HG03108 (cell line): ENCODE results near the gene ALX4.

Experiments
- ATAC-seq: cut with Tn5 transposase; IDR thresholded peaks from one replicate; pipeline ENCODE4 v1.9.1; 2021; ENCODE audit warnings: moderate library complexity; ENCODE audit not compliant: unreplicated experiment

ALX4 gene

DNA sequence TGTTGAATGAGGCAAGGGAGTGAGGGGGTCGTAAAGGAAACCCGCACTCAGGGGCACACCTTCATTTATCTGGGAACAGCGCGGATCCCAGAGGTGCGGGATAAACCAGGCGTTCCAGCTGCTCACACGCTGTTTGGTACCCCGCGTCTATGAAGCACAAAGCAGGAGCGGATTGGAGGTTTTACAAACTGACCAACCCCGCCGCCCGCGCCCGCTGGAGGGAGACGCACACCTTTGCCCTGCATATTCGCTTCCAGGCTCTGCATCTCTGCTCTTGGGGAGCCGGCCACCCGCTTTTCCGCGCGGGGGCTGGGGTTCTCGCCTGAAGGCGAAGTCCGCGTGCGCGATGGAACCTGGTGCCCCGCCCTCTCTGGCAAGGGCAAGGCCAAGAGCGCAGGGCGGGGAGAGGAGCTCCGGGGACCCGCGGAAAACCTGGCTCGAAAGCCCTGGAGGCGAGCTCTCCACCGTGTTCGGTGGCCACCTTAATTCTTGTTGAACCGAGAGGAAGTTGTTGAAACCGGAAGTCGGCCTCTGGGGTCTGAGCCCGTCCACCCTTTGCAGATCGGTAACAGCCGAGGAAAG, 6.8 kb upstream of the ALX4 start:
- no peak for ATAC-seq

DNA sequence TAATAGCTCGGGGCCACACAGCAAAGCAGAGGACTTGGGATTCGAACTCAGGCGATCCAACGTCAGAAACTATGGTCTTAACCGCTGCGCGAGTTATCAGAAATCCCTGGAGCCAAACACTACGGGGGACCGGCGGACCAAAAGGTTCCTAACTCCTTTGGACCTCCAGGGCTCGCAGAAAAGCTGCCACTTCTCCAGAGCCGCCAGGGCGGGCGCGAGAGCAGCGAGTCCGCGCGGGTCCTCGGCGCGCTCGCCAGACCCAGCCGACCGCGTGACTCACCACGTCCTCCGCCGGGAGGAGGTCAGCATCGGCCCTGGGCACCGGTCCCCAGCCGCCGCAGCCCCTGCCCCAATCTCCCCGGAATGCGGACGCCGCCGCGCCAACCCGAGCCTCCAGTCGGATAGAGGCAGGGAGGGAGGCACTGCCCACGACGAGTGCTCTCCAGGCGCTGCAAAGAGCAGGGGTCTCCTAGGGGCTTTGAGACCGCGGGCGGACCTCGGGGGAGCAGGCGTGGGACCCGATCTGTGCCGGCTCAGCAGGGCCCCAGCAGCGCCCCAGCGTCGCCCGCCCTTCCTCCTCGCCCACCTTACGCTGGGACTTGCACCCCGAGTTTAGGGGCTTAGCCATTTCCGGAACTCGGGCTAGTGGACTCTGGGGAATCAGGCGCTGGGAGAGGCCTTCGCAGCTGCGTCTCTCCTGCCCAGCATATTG, 6.2 kb upstream of the ALX4 start:
- no peak for ATAC-seq

- ATAC-seq, result no peak
Observed at GRCh38 chr11:44314733-44315132, 4.8 kb upstream of the ALX4 start.

- no peak for ATAC-seq
Observed at GRCh38 chr11:44313761-44314489, 4.0 kb upstream of the ALX4 start.

DNA sequence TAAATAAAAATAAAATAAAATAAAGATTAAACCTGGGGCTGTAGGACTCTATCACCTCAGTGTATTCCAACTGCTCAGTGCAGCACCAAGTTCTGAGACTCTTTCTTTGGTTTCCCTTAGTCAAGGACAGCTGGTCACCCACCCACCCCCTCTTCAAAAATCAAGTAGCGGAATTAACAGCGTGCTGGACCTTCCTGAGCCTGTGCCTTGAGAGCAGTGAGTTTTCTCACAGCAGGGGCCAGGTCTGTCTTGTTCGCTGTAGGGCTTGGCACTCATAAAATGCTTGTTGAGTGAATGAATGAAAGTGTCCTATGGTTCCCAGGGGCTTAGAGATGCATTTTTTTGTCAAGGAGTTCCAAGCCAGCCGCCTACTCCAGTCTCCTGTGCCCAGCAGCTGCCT, 2.9 kb upstream of the ALX4 start:
- no peak for ATAC-seq

DNA sequence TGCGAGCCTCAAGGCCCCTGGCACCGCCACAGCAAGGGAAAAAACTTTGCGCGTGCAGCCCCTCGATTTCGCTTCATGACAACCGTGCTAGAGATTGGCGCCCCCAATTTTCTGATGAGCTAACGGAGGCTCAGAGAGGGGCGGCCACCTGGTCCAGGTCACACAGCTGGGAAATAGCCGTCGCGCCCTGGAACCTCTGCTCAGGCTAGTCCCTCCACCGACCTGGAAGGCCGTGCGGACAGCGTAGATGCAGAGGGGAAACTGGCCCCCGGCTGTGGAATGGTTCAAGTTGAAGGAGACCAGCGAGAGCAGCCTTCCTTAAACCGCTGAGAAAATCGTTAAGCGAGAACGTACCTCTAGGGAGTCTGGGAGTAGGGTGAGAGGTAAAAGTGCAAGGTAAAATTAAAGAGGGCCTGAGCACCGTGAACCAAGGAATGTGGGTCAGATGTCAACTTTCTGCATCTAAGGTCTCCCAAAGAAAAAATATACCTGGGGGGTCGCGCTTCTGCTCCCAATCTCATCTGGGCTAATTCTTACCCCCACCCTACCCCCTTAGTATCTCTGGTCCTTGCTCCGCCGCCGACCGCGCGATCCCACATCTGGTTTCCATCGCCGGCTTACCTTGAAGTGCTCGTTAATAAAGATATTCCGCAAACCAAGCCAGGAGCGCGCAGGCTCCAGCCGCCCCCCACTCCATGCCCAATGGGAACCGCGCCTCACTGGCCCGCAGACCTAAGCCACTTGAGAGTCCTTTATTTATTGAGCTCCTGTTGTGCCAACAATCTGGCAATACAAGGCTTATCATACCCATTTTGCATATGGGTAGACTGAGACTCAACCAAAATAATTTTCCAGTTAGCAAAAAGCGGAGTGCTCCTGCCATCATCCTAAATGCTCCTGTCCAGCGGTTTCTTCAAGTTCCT, 1.7 kb upstream of the ALX4 start:
- ATAC-seq, result no peak

DNA sequence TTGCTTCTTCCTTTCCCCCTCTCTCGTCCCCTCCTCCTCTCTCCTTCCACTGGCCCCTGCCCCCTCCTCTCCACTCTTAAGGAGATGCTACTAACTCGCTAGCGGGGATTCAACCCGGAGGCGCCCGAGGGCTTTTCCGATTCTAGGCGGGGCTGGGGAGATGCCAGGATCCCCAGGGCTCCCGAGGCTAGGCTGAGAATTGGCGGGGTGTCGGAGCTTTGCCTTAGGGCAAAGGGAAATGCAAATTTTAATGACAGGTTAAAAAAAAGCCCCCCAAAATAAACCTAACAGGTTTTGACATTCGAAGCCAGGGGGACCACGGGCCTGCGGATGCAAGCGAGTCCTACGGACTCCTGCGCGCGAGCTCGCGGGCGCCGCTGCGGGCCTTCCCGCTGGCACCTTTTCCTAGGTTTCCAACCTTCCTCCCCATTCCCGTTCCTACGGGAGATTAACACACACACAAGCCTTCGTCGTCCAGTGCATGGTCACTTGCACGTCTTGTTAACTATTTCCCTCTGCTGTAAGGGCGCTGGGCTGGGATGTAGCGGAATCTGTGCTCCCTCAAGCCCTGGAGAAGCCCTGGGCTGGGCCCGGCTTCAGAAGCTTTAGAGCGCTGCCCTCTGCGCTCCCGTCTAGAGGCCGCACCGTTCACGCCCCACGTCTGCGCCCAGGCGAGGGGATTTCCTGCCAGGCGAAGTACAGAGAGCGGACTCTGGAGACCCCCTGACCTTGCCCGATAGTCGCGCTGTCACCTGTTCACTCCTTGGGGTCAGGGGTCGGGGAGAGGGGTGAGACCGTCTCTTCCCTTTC, 729 bp upstream of the ALX4 start:
- no peak for ATAC-seq

GRCh38 chr11:44310206-44310462, 195 bp upstream of the ALX4 start:
- no peak for ATAC-seq

DNA sequence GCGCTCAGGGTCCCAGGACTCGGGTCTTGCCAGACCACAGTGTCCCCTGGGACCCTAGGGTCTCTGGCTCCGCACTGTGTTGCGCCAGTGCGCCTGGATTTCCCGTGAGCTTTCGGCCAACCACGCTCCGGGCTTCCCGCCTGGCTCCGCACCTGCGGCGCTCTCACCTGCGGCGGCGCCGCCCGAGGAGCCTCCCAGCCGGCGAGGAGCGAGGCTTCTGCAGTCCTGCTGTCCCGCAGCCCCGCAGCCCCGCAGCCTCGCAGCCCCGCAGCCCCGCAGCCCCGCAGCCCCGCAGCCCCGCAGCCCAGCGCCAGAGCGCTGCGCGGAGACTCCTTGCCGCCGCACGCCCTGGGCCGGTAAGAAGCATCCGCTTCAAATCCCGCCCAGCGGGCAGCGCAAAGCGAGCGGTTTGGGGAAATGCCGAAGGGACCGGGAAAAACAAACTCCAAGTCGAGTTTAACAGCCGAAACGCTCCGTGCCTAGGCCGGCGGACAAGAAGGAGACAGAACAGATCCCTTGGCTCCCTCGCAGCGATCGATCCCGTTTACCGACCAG, 939 bp downstream of the ALX4 start:
- ATAC-seq, result no peak

DNA sequence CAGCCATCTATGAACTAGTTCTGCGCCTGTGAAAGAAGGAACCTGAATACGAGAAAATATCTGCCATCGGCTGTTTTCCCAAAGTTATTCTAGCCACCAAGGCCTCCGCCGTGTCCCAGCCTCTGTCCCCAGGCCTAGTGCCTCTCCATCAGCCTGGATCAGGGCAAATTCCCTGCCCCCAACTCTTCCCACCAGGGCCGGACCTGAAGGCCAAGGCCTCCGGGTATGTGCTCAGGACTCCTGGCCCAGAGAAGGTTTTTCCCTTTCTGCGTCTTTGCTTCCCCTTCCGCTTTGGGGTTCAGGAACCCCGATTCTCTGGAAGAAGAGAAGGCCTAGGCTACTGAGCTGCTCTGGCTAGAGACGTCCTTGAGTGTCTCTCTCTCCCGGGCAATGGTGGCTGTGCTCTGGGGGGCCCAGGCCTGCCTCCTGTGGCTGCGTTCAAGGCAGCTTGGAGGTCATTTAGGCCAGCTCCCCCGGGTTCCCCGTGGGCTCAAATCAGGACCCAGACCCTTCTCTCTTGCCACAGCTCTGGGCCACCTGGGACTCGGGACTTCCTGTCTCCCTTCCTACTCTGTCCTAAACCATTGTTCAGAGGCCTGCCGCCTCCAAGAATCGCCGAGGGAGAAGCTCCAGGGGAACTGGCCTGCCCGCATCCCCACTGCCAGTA, 1.6 kb downstream of the ALX4 start:
- no peak for ATAC-seq

DNA sequence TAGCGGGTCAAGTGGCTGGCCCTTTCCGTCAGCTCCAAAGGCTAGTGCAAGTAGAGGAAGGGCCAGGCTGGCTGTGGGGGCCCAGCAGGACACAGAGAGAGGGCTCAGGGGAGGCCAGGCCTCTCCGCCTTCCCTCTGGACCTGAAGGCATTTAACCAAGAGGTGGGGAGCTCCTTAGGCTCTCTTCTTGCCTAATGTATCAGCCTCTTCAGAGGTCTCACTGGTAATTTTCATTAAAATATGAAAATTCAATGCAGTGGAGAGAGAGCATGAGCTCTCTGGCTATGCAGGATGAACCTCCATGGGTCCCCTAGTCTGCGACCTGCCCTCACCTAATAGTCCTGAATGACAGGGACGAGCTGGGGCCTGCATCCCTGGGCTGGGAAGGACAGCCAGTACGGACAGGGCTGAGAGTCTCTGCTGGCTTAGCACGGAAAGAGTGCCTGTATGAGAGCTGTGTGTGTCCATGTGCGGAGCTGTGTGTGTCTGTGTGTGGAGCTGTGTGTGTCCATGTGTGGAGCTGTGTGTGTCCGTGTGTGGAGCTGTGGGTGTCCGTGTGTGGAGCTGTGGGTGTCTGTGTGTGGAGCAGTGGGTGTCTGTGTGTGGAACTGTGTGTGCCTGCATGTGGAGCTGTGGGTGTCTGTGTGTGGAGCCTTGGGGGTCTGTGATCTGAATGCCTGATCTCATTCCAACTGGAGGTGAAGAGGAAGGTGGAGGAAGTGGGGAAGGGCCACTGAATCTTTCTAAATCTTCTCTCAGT, 2.4 kb downstream of the ALX4 start:
- ATAC-seq, result no peak

GRCh38 chr11:44306918-44307244, 3.1 kb downstream of the ALX4 start:
- ATAC-seq, result no peak

GRCh38 chr11:44306052-44306917, 3.7 kb downstream of the ALX4 start:
- no peak for ATAC-seq

DNA sequence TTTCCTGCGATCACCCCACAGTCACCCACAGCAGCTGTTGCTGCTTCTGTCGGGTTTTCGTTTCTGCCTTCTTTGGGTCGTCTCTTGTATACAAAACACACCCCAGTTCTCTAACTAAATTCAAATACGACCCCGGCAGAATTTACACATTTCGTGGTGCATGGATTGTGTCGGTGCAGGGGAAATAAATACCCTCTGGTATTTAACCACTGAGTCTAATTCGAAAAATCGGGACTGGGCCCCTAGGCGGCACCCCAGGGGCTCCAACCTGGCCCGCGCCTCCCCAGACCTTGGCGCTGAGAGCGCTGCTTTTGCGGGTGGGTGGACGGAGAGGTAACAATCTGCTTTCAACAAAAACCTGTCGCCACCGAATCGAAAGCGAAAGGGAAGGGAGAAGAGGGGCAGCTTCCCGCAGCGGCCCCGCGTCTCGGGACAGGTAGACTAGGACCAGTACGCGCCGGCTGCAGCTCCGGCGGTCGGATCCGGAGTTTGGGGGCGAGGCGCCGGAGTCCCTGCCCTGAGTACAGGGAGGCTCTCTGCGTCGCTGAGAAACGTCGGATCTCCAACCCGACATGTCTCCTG, 4.4 kb downstream of the ALX4 start:
- ATAC-seq, result no peak

DNA sequence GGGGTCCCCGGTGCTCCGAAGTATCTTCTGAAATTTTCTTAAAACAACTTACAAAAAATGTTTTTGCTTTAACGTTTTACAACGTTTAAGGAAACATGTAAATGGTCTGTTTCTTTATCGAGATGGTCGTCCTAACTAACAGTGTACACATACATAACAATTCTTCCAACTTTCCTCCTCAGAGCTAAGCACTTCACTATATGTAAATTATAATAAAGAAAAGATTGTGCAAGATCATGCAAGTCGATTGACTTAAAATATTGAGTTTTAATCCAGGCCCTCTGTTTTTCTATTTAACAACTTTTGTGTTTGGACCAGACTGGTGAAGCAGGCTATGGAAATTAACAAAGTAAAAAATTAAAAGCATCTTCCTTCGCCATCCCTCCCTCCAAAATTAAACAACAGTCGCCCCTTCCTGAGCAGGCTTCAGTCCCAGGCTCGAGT, 4.9 kb downstream of the ALX4 start:
- no peak for ATAC-seq

DNA sequence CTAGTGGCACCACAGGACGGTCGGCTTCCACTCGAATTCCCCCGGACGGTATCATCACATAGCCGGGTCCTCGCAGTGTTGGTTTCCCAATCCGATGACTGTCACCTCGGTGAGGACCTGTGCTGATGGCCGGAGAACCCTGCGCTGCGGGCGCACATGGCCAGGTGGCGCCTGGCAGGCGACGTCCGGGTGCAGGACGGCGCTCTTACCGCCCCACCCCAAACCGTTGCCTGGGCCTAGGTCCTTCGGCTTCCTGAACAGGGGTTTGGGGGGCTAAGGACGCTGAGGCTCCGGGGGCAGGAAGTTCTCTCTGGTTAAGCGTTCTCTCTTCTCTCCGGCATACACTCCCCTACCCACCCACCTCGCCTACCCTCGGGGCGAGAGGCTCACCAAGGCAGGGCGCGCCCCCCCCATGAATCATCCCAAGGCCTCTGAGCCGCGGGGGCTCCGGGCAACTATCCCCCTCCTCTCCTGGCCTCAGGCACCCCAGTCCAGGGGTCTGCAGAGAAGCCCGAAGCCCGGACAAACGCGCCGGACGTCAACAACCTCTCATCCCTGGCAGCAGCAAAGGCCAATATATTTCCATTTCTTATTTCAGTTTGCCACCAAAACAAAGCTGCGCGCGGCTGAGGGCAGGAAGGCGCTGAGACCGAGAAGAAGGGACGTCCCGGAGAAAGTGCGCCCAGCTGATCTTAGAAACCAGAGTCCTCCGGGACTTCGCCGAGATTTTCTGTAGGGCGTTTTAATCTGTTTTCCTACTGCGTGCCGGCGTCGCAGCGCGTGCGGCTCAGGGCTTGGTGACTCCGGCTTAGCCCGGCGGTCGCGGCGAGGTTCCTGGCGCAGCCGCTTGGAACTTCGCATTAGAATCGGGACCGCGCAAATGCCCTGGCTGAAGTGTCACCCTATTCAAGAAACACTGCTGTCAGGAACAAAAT, 5.6 kb downstream of the ALX4 start:
- ATAC-seq, result no peak

- ATAC-seq, result no peak
Observed at GRCh38 chr11:44303401-44303938, 6.5 kb downstream of the ALX4 start.
